IPS-NIHi7 (cell line): ENCODE data around the gene PYGB.

ENCODE experiments used
- DNase-seq: peaks from one replicate; pipeline ENCODE4 v3.0.0; 2012; ENCODE audit warnings: mixed read lengths; ENCODE audit errors: extremely low spot score

The PYGB gene

GRCh38 chr20:25271486-25272222 is 23.8 kb downstream of the PYGB start:
- DNase-seq, result no peak

- no peak for DNase-seq
Measured at GRCh38 chr20:25272223-25273000, 24.5 kb downstream of the PYGB start.

GRCh38 chr20:25273046-25273445 is 25.2 kb downstream of the PYGB start:
- DNase-seq, result no peak

DNA sequence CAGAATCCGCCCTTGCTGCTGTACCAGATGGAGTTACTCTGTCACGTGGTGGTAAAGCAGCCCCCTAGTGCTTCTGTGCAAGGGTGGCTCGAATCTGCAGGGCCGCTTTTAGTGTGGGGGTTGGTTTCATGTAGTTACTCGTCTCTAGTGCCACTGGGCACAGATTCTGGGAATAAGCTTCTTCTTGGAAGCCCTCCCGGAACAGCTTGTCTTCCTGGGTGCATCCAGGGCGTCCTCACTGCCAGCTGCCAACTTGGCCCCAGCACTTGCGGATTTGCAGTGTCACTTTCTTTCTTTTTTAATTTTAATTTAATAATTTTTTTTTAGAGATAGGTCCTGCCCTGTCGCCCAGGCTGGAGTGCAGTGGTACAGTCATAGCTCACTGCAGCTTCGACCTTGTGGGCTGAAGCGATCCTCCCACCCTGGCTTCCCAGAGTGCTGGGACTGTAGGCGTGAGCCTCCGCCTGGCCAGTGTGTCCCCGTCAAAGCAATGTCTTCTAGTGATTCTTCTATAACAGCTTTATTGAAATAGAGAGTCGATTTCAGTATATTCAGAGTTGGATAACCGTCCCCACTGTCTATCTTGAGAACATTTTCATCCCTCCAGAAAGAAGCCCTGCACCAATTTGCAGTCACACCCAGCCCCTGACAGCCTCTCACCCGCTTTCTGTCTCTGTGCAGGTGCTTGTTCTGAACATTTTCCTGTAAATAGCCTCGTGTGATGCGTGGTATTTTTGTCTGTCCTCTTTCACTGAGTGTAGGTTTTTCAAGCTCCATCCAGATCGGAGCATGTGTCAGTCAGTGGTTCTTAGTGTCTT is 25.9 kb downstream of the PYGB start:
- no peak for DNase-seq

- DNase-seq, result no peak
Measured at GRCh38 chr20:25274481-25274880, 26.6 kb downstream of the PYGB start.

DNA sequence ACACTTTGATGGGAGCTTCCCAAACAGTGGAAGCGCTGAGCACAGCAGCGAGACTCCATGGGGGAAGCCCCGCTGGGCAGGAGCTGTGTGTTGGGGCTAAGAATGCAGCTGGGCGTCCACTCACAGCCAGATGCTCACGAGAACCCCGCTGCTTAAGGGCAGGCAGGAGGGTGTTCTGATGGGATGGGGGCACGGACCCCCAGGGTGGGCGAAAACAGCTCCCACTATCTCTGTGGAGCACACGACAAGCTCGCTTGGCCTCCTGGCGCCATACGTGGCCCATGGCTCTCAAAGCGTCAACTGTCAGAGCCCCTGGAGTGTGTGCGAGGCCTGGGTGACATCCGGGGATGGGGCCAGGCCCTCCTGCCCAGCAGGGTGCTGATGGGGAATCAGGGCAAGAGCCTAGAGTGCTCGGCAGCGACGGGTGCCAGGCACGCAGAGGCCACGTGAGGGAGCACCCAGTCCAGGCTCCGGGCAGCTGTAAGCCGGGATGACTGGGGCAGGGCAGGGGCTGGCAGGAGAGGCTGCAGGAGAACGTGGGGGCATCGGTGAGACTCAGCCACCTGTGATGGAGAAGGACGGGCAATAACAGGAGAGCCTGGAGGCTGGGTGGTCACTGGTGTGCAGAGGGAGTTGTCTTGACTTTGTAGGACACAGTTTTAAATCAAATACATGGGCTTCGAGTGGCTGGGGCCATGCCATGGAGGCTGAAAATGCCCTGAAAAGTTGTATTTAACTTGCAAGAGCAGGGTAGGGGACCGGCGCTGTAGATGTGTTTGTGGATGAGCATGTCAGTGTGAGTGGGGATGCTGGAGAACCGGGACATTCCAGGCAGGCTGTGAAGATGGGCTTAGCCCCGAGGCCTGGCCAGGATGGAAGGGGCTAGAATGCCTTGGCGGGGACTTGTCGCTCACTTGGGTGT is 27.3 kb downstream of the PYGB start:
- no peak for DNase-seq

DNA sequence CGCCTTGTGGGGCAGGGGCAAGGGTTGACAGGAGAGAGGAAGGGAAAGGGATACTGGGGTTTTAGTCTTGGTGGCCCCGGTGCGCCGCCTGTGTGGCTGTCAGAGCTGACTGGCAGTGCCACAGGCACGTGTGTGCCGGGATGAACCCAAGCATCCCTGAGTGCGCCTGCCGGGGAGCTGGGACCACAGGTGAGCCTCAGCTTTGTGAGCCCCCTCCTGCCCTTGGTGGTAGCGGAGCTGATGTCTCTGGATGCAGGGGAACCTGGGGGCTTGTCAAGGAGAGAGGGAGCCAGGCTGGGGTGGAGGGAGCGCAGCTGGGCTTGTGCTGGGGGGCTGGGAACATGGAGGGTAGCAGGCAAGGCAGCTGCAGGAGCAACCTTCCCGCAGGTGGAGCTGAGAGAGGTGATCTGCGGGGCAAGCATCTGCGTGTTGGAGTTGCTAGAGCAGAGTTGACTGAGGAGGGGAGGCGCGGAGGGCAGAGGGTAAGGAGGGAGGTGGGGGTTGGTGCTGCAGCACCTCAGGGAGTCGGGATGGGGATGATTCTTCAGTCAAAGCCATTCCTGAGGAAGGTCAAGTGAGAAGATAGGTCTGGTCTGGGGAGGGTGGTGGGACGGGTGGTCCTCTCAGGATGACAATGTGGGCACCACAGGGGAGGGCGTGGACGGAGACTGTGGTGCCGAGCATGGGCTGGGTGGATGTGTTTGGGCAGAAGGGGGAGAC is 28.1 kb downstream of the PYGB start:
- DNase-seq, result no peak

GRCh38 chr20:25276533-25277050 is 28.7 kb downstream of the PYGB start:
- DNase-seq, result no peak

- no peak for DNase-seq
Measured at GRCh38 chr20:25277051-25277801, 29.3 kb downstream of the PYGB start.

- no peak for DNase-seq
Measured at GRCh38 chr20:25277941-25278521, 30.1 kb downstream of the PYGB start.

DNA sequence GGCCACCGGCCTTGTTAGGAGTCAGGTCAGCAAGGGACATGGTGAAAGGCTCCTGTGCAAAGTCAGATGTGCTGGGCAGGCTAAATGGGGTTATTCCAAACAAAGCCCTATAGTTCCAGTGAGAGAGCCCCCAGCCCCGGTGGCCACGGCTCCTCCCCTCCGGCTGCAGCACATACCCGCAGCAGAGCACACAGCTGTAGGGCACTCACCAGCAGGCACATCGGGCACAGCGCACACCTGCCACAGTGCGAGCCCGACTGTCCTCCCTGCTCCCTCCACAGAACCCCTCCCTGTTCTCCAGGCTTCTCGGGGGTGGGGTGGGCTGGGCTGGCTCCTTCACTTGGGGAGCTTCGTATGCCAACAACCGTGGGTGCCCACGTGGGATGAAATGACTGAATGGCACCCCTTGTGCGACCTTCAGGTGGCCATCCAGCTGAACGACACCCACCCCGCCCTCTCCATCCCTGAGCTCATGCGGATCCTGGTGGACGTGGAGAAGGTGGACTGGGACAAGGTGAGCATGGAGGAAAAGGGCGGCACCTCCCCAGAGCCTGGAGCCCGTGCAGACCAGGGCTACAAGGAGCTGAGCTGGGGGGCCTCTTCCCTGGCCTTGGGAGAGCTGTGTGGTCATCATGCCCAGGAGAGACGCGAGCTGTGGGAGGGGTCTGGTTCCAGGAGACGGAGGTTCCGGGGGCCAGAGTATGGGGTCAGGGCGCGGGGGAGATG is 30.9 kb downstream of the PYGB start:
- no peak for DNase-seq

DNA sequence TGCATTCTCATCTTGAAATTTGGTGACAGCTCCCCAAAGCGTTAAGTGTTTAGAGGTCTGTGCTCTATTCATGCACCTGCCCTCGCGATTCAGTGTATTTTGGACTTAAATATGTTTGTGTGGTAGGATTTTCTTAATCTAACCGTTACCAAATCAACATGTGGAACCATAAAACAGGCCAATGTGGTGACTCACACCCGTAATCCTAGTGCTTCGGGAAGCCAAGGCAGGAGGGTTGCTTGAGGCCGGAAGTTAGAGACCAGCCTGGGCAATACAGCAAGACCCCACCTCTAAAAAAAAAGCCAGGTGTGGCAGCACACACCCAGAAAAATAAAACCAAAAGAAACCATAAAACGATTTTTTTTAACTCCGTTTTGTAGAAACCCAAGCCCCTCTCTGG is 31.5 kb downstream of the PYGB start:
- no peak for DNase-seq

GRCh38 chr20:25280051-25280573 is 32.2 kb downstream of the PYGB start:
- no peak for DNase-seq

DNA sequence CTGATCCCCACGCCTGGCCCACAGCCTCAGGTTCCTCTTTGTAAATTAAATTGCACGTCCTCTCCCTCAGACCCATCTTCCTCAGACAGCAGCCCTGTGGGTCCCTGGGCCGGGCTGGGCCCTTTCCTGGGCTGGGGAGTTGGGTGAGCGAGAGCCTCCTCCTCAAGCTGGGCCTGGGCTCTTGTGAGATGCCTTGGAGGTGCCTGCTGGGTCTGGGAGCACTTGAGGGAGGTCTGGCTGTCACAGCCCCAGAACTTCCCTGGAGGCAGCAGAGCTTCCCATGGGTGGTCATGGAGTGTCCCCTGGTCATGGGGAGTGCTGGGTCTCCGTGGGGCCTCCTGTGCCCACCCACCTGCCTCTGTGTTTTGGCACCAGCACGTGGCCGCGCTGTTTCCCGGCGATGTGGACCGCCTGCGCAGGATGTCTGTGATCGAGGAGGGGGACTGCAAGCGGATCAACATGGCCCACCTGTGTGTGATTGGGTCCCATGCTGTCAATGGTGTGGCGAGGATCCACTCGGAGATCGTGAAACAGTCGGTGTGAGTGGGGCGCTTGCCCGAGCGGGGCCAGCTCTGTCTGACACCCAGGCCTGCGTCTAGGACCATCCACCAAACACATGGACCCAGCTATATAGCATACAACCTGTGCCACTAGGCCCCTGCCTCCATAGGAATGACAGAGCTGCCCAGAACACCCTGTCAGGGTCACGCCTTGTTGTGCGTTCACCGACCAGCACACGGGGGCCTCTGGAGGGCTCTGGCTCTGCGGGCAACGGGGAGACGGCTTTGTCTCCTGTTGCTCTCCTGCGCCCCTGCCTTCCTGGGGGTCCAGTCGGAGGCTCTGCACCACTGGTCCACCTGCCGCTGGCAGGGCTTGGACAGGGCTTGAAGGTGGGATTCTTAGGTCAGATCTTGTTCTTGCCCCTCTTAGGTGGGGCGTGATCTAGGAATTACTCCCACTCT is 33.0 kb downstream of the PYGB start:
- no peak for DNase-seq

GRCh38 chr20:25281541-25281991 is 33.7 kb downstream of the PYGB start:
- no peak for DNase-seq

DNA sequence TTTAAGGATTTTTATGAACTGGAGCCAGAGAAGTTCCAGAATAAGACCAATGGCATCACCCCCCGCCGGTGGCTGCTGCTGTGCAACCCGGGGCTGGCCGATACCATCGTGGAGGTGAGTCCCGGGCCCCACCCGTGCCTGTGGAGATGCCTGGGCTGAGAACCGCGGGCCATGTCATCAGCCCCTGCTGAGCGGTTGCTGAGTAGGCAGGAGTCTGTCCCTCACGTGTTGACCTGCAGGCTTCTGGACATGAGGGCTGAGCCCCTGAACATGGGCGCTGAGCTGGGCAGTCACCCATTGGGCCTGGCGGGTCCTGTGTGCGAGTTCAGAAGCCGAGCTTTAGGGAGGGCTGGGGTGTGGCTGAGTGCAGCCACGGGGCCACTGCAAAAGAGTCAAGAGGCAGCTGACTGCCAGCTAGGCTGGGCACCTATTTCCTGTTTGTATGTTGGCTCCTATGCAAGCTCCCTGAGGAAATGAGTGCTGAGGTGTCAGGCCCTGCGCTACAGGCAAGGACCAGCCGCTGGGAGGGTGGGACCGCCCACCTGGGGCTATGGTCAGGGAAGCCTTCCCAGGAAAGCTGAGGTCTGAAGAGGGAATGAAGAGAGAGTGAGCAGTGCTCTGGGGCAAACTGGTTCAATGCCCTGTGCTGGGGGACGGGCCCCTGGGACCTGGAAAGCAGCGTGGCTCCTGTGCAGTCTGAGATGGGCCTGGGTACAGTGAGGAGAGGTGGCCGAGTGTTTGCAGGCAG is 34.3 kb downstream of the PYGB start:
- DNase-seq, result no peak
